Pulmonary artery endothelial cell (primary cell): ENCODE data around the gene ADCY10. TPM values are rescaled to one million over a fixed set of nuclear protein-coding genes. Genes with fewer than 3 reads are reported as not detected.
A peak's percentile ranks its signal among the peaks of the same experiment; 100 is the strongest.
"Not testable (repeated sequence)": the region's sequence is repeated elsewhere in the genome, so short reads cannot be mapped to it uniquely, and the experiment has no call there.

Experiments used
- DNase-seq: peaks from one replicate; pipeline ENCODE4 v3.0.0-alpha.2; 2011; ENCODE audit warnings: low read depth, low spot score
- total RNA-seq: library from RNA; depleted of rRNA; stranded (reverse); fragments of >200 nt; gene quantifications from 2 replicates; pipeline ENCODE4 v1.2.3, GENCODE V29; 2014

Gene ADCY10
- total RNA-seq, 1 donor from 2014 or later: not detected

GRCh38 chr1:167890400-167890799 is 23.5 kb downstream of the ADCY10 start:
- no peak for DNase-seq

GRCh38 chr1:167887187-167887586 is 26.7 kb downstream of the ADCY10 start:
- not testable (repeated sequence) for DNase-seq

- DNase-seq: no peak
Observed at GRCh38 chr1:167882376-167882775, 31.6 kb downstream of the ADCY10 start.

- no peak for DNase-seq
Observed at GRCh38 chr1:167881786-167882185, 32.1 kb downstream of the ADCY10 start.

GRCh38 chr1:167881069-167881468 is 32.9 kb downstream of the ADCY10 start:
- no peak for DNase-seq

- no peak for DNase-seq
Observed at GRCh38 chr1:167880580-167881021, 33.3 kb downstream of the ADCY10 start.

GRCh38 chr1:167879508-167879907 is 34.4 kb downstream of the ADCY10 start:
- no peak for DNase-seq

- DNase-seq: no peak
Observed at GRCh38 chr1:167878372-167879160, 35.4 kb downstream of the ADCY10 start.

GRCh38 chr1:167876597-167877175 is 37.2 kb downstream of the ADCY10 start:
- no peak for DNase-seq

GRCh38 chr1:167871331-167871730 is 42.6 kb downstream of the ADCY10 start:
- DNase-seq: no peak

- not testable (repeated sequence) for DNase-seq
Observed at GRCh38 chr1:167869157-167870001, 44.6 kb downstream of the ADCY10 start.

GRCh38 chr1:167866739-167867414 is 47.1 kb downstream of the ADCY10 start:
- not testable (repeated sequence) for DNase-seq

GRCh38 chr1:167866326-167866725 is 47.6 kb downstream of the ADCY10 start:
- DNase-seq: not testable (repeated sequence)

- DNase-seq: not testable (repeated sequence)
Observed at GRCh38 chr1:167865804-167866308, 48.1 kb downstream of the ADCY10 start.

- DNase-seq: not testable (repeated sequence)
Observed at GRCh38 chr1:167865193-167865592, 48.7 kb downstream of the ADCY10 start.

GRCh38 chr1:167864392-167865032 is 49.4 kb downstream of the ADCY10 start:
- DNase-seq: no peak

- DNase-seq: no peak
Observed at GRCh38 chr1:167863921-167864279, 50.0 kb downstream of the ADCY10 start.

GRCh38 chr1:167863191-167863920 is 50.6 kb downstream of the ADCY10 start:
- not testable (repeated sequence) for DNase-seq

- DNase-seq: peak; percentile 4
Observed at GRCh38 chr1:167862432-167863076, 51.4 kb downstream of the ADCY10 start.
